Measurements from ENCODE around the gene LIG1. TPM values are rescaled to one million over a fixed set of nuclear protein-coding genes. Genes with fewer than 3 reads are reported as not detected.
A peak's percentile ranks its signal among the peaks of the same experiment; 100 is the strongest.

The LIG1 gene
- total and polyA plus RNA-seq, 2 of the 13 experiments (the other 11 are each of a cell fraction or from before 2014, with no cell fraction given): 20.1 to 64.4 TPM

DNA sequence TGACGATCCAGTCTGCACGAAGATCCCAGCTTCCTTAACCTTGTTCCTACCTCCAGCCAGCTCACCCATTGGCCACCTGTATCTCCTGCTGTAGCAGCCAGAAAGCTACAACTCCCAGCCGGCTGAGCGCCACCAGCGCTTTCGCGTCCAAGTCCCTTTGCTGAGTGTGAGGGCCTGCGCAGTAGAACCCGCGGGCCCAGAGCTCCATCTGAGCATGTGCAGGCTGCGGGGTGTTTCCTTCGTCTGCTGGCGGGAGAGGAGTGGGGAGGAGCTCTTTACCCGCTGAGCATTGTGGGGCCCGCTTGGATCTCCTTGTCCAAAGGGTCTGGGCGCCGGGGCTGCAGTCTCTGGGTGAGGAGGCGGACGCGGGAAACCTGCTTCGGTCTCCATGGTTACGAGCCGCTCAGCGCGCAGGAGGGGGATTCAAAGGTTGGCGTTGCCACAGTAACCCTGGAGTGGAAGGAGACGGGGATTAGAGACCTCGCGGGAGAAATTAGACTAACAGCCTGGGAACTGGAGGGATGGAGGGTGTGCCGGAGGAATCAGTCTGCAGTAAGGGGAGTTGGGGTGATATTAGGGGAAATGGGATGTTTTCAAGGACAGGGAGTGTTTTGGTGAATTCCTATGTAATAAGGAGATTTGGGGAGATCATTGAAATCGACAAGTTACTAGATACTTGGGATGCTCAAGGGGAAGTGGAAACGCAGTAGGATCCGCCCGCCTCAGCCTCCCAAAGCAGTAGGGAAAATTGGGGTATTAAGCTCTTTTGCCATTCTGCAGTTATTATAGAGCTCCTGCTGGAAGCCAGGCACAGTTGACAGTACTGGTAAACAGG lies 33.9 kb upstream of the LIG1 start (continued):
- TF ChIP-seq, protein P1, sequence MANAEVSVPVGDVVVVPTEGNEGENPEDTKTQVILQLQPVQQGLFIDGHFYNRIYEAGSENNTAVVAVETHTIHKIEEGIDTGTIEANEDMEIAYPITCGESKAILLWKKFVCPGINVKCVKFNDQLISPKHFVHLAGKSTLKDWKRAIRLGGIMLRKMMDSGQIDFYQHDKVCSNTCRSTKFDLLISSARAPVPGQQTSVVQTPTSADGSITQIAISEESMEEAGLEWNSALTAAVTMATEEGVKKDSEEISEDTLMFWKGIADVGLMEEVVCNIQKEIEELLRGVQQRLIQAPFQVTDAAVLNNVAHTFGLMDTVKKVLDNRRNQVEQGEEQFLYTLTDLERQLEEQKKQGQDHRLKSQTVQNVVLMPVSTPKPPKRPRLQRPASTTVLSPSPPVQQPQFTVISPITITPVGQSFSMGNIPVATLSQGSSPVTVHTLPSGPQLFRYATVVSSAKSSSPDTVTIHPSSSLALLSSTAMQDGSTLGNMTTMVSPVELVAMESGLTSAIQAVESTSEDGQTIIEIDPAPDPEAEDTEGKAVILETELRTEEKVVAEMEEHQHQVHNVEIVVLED (CRISPR knock-in tag; IDR thresholded peaks at IDR 0.05; ENCODE audit: borderline replicate concordance): peak; percentile 52; the same call in 1 of the 2 replicates
- TF ChIP-seq, protein P2, sequence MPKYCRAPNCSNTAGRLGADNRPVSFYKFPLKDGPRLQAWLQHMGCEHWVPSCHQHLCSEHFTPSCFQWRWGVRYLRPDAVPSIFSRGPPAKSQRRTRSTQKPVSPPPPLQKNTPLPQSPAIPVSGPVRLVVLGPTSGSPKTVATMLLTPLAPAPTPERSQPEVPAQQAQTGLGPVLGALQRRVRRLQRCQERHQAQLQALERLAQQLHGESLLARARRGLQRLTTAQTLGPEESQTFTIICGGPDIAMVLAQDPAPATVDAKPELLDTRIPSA (CRISPR knock-in tag; IDR thresholded peaks at IDR 0.05; ENCODE audit: borderline replicate concordance): no peak
- TF ChIP-seq ZFX (CRISPR knock-in tag; IDR thresholded peaks at IDR 0.05; ENCODE audit: low read depth) (peak; percentile 84), ZNF589 (CRISPR knock-in tag; conservative IDR thresholded peaks at IDR 0.05) (no peak), NFE2 (CRISPR knock-in tag; IDR thresholded peaks at IDR 0.05) (no peak), ZNF644 (CRISPR knock-in tag; IDR thresholded peaks at IDR 0.05; ENCODE audit: low read depth) (no peak), ZNF564 (CRISPR knock-in tag; IDR thresholded peaks at IDR 0.05) (peak; percentile 62; the same call in 1 of the 2 replicates), NR1H2 (CRISPR knock-in tag; IDR thresholded peaks at IDR 0.05; ENCODE audit: borderline replicate concordance, low read depth) (no peak), ZNF34 (CRISPR knock-in tag; IDR thresholded peaks at IDR 0.05; ENCODE audit: borderline replicate concordance) (no peak), ZNF20 (CRISPR knock-in tag; IDR thresholded peaks at IDR 0.05) (no peak), HNRNPK (IDR thresholded peaks at IDR 0.05; ENCODE audit: low read depth, low read length, poor library complexity, severe bottlenecking) (no peak), ZNF326 (CRISPR knock-in tag; IDR thresholded peaks at IDR 0.05; ENCODE audit: borderline replicate concordance) (no peak), ZNF569 (CRISPR knock-in tag; IDR thresholded peaks at IDR 0.05; ENCODE audit: borderline replicate concordance) (no peak), THAP11 (CRISPR knock-in tag; IDR thresholded peaks at IDR 0.05) (peak; percentile 84), ZBTB2 (CRISPR knock-in tag; IDR thresholded peaks at IDR 0.05; ENCODE audit: low read depth) (no peak), ZNF446 (CRISPR knock-in tag; IDR thresholded peaks at IDR 0.05) (no peak), ZFYVE20 (CRISPR knock-in tag; IDR thresholded peaks at IDR 0.05; ENCODE audit: borderline replicate concordance, low read depth) (no peak), SRSF1 (optimal IDR thresholded peaks at IDR 0.05; ENCODE audit: low read depth, low read length) (peak; percentile 50)
- TF ChIP-seq, protein P3, sequence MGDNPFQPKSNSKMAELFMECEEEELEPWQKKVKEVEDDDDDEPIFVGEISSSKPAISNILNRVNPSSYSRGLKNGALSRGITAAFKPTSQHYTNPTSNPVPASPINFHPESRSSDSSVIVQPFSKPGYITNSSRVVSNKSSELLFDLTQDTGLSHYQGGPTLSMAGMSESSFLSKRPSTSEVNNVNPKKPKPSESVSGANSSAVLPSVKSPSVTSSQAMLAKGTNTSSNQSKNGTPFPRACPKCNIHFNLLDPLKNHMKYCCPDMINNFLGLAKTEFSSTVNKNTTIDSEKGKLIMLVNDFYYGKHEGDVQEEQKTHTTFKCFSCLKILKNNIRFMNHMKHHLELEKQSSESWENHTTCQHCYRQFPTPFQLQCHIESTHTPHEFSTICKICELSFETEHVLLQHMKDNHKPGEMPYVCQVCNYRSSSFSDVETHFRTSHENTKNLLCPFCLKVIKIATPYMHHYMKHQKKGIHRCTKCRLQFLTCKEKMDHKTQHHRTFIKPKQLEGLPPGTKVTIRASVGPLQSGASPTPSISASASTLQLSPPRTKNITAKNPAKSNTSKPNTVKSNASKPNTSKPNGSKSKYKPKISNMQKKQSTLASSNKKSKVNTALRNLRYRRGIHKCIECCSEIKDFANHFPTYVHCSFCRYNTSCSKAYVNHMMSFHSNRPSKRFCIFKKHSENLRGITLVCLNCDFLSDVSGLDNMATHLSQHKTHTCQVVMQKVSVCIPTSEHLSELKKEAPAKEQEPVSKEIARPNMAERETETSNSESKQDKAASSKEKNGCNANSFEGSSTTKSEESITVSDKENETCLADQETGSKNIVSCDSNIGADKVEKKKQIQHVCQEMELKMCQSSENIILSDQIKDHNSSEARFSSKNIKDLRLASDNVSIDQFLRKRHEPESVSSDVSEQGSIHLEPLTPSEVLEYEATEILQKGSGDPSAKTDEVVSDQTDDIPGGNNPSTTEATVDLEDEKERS (CRISPR knock-in tag; IDR thresholded peaks at IDR 0.05): no peak
- TF ChIP-seq, protein P4, sequence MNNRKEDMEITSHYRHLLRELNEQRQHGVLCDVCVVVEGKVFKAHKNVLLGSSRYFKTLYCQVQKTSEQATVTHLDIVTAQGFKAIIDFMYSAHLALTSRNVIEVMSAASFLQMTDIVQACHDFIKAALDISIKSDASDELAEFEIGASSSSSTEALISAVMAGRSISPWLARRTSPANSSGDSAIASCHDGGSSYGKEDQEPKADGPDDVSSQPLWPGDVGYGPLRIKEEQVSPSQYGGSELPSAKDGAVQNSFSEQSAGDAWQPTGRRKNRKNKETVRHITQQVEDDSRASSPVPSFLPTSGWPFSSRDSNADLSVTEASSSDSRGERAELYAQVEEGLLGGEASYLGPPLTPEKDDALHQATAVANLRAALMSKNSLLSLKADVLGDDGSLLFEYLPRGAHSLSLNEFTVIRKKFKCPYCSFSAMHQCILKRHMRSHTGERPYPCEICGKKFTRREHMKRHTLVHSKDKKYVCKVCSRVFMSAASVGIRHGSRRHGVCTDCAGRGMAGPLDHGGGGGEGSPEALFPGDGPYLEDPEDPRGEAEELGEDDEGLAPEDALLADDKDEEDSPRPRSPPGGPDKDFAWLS (CRISPR knock-in tag; IDR thresholded peaks at IDR 0.05; ENCODE audit: borderline replicate concordance): no peak
